H9 (cell line): ENCODE results near the gene MYD88. TPM values are rescaled to one million over a fixed set of nuclear protein-coding genes. Genes with fewer than 3 reads are reported as not detected.

ENCODE experiments used
- DNase-seq: peaks from one replicate; pipeline ENCODE4 v3.0.0-alpha.2; 2017
- H2AFZ ChIP-seq: one replicate; pipeline ENCODE4 v1.6.1; 2013; ENCODE audit warnings: mild to moderate bottlenecking, low read length, control low read depth, moderate library complexity
- H2AK5ac ChIP-seq: 2 replicates; pipeline ENCODE4 v1.6.1; 2013; ENCODE audit warnings: low read length, control low read depth, mixed read lengths; ENCODE audit not compliant: insufficient read length
- H2BK120ac ChIP-seq: one replicate; pipeline ENCODE4 v1.6.1; 2013; ENCODE audit warnings: low read depth, mild to moderate bottlenecking, low read length, control low read depth, inconsistent platforms; ENCODE audit not compliant: poor library complexity, severe bottlenecking
- H2BK12ac ChIP-seq: 2 replicates; pipeline ENCODE4 v1.6.1; 2013; ENCODE audit warnings: low read length, control low read depth, mixed read lengths, low read depth; ENCODE audit not compliant: insufficient read length
- H2BK15ac ChIP-seq: 2 replicates; pipeline ENCODE4 v1.6.1; 2013; ENCODE audit warnings: low read depth, low read length, control low read depth
- H2BK20ac ChIP-seq: one replicate; pipeline ENCODE4 v1.6.1; 2013; ENCODE audit warnings: low read depth, mild to moderate bottlenecking, low read length, control low read depth, inconsistent platforms; ENCODE audit not compliant: poor library complexity, severe bottlenecking
- H2BK5ac ChIP-seq: 2 replicates; pipeline ENCODE4 v1.6.1; 2013; ENCODE audit warnings: low read length, control low read depth, mixed read lengths; ENCODE audit not compliant: insufficient read length
- H3K14ac ChIP-seq: 2 replicates; pipeline ENCODE4 v1.6.1; 2013; ENCODE audit warnings: low read length, control low read depth; ENCODE audit not compliant: insufficient read depth
- H3K18ac ChIP-seq: 2 replicates; pipeline ENCODE4 v1.6.1; 2013; ENCODE audit warnings: low read depth, mild to moderate bottlenecking, mixed read lengths, low read length, control low read depth; ENCODE audit not compliant: insufficient read length
- H3K23ac ChIP-seq: 2 replicates; pipeline ENCODE4 v1.6.1; 2013; ENCODE audit warnings: low read length, control low read depth, mixed read lengths, low read depth; ENCODE audit not compliant: insufficient read length
- H3K23me2 ChIP-seq: 2 replicates; pipeline ENCODE4 v1.6.1; 2013; ENCODE audit warnings: low read depth, mild to moderate bottlenecking, mixed read lengths, low read length, control low read depth; ENCODE audit not compliant: insufficient read length, poor library complexity, severe bottlenecking
- H3K27ac ChIP-seq: 2 replicates; pipeline ENCODE4 v1.5.1; 2013; ENCODE audit warnings: low read length, control low read depth, mixed read lengths, low read depth; ENCODE audit not compliant: insufficient read length
- H3K27me3 ChIP-seq: 2 replicates; pipeline ENCODE4 v1.6.1; 2013; ENCODE audit warnings: low read length, control low read depth, inconsistent platforms; ENCODE audit not compliant: insufficient read depth
- H3K4ac ChIP-seq: 2 replicates; pipeline ENCODE4 v1.6.1; 2013; ENCODE audit warnings: low read depth, mild to moderate bottlenecking, control low read depth, inconsistent platforms, low read length, moderate library complexity
- H3K4me1 ChIP-seq: 2 replicates; pipeline ENCODE4 v1.6.1; 2013; ENCODE audit warnings: low read length, control low read depth, inconsistent platforms; ENCODE audit not compliant: insufficient read depth
- H3K4me2 ChIP-seq: 2 replicates; pipeline ENCODE4 v1.6.1; 2013; ENCODE audit warnings: low read length, control low read depth, mixed read lengths; ENCODE audit not compliant: insufficient read length, insufficient read depth
- H3K56ac ChIP-seq: 2 replicates; pipeline ENCODE4 v1.6.1; 2013; ENCODE audit warnings: low read depth, mild to moderate bottlenecking, mixed read lengths, low read length, control low read depth; ENCODE audit not compliant: insufficient read length
- H3K79me1 ChIP-seq: 2 replicates; pipeline ENCODE4 v1.6.1; 2013; ENCODE audit warnings: low read depth, mild to moderate bottlenecking, moderate library complexity, low read length, control low read depth, inconsistent platforms; ENCODE audit not compliant: insufficient read depth, poor library complexity, severe bottlenecking
- H3K79me2 ChIP-seq: 2 replicates; pipeline ENCODE4 v1.6.1; 2013; ENCODE audit warnings: low read length, control low read depth, inconsistent platforms; ENCODE audit not compliant: insufficient read depth
- H3K9ac ChIP-seq: 2 replicates; pipeline ENCODE4 v1.6.1; 2013; ENCODE audit warnings: low read length, control low read depth, mixed read lengths; ENCODE audit not compliant: insufficient read length; ENCODE audit errors: extremely low read depth
- H3K9me3 ChIP-seq: one replicate; pipeline ENCODE4 v1.6.1; 2013; ENCODE audit warnings: low read depth, low read length, inconsistent platforms; ENCODE audit not compliant: control insufficient read depth
- H3T11ph ChIP-seq: one replicate; pipeline ENCODE4 v1.6.1; 2013; ENCODE audit warnings: mild to moderate bottlenecking, low read length, control low read depth, inconsistent platforms
- H4K20me1 ChIP-seq: one replicate; pipeline ENCODE4 v1.6.1; 2013; ENCODE audit not compliant: control insufficient read depth, insufficient read length, insufficient read depth
- H4K5ac ChIP-seq: 2 replicates; pipeline ENCODE4 v1.6.1; 2013; ENCODE audit warnings: low read depth, mild to moderate bottlenecking, mixed read lengths, low read length, control low read depth; ENCODE audit not compliant: insufficient read length
- H4K8ac ChIP-seq: replicated peaks from 2 replicates; pipeline ENCODE4 v1.6.1; 2013; ENCODE audit warnings: low read length, control low read depth, mixed read lengths, low read depth; ENCODE audit not compliant: insufficient read length
- H4K91ac ChIP-seq: 2 replicates; pipeline ENCODE4 v1.6.1; 2013; ENCODE audit warnings: low read depth, mild to moderate bottlenecking, moderate library complexity, mixed read lengths, low read length, control low read depth; ENCODE audit not compliant: insufficient read length
- H3K27ac Mint-ChIP-seq, 3 experiments: 2 replicates in 2 of 3; 3 replicates in 1 of 3; pipeline ENCODE4 v1.8.0; 2020 to 2021; ENCODE audit warnings: mixed read lengths in 3 of 3, mild to moderate bottlenecking in 1 of 3, moderate library complexity in 1 of 3
- H3K27me3 Mint-ChIP-seq: 2 replicates; pipeline ENCODE4 v1.8.0; 2021; ENCODE audit warnings: low read depth, mild to moderate bottlenecking, moderate library complexity, mixed read lengths
- H3K36me3 Mint-ChIP-seq, 3 experiments: 2 replicates in 2 of 3; 3 replicates in 1 of 3; pipeline ENCODE4 v1.8.0; 2020 to 2021; ENCODE audit warnings: low read depth in 3 of 3, mixed read lengths in 3 of 3; ENCODE audit not compliant: insufficient read depth in 1 of 3
- H3K4me1 Mint-ChIP-seq, 2 experiments: 2 replicates each; pipeline ENCODE4 v1.8.0; 2020; ENCODE audit warnings: mixed read lengths in 2 of 2
- H3K4me3 Mint-ChIP-seq, 2 experiments: 2 replicates in 1 of 2; 3 replicates in 1 of 2; pipeline ENCODE4 v1.8.0; 2020 to 2021; ENCODE audit warnings: mild to moderate bottlenecking in 2 of 2, mixed read lengths in 2 of 2, moderate library complexity in 1 of 2
- H3K9me3 Mint-ChIP-seq, 2 experiments: 2 replicates in 1 of 2; 3 replicates in 1 of 2; pipeline ENCODE4 v1.8.0; 2020; ENCODE audit warnings: mild to moderate bottlenecking in 2 of 2, mixed read lengths in 2 of 2, moderate library complexity in 1 of 2
- CTCF ChIP-seq: fragments of 200-600 bp; sonication (generic); conservative IDR thresholded peaks from 3 replicates; pipeline ENCODE4 v1.8.0; 2021; ENCODE audit warnings: antibody characterized with exemption, mild to moderate bottlenecking
- WGBS: extraction: QIAGEN DNeasy Blood & Tissue Kit; methylation state at CpG from one replicate; pipeline ENCODE4 v1.1.7; 2013; ENCODE audit warnings: missing lambda C conversion rate, low lambda C conversion rate, mixed read lengths; ENCODE audit not compliant: insufficient read length; ENCODE audit errors: extremely low coverage; 5-methylcytosine and 5-hydroxymethylcytosine counted together
- total RNA-seq: library from RNA; stranded (reverse); gene quantifications from 2 replicates; pipeline ENCODE4 v1.2.1, GENCODE V29; 2021

MYD88 gene
- total RNA-seq, 1 experiment from 2014 or later = 33.4 TPM

DNA sequence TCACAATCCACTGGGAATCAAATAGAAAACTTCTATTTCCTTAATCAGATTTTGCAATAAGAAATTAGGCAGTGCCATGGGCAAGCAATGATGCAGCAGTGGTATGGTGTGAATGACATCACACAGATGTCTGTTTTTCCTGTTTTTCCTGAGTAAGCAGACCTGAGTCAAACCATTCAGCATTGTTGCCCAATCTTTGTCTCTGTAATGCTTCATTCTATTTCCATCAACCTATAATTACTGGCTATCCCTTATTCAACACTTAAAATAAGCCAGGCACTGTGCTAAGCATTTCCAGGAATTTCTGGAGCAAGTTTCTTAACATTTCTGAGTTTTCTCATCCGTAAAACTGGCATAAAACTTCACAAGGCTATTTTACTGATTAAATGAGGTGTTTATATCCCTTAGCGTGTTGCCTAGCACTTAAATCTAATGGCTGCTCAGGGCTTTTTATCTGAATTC is 15.6 kb downstream of the MYD88 start:
- Histone ChIP-seq H2BK12ac (no peak overlapping the region), H3K4ac (no peak overlapping the region), H3T11ph (no peak overlapping the region), H4K8ac (no peak overlapping the region), H3K14ac (no peak overlapping the region), H4K20me1 (no peaks in the 10 kb centered on the region), H3K9ac (no peak overlapping the region), H3K56ac (no peak overlapping the region), H3K79me1 (no peaks in the 10 kb centered on the region), H2AFZ (no peak overlapping the region), H2BK15ac (no peak overlapping the region), H4K5ac (no peak overlapping the region), H2AK5ac (no peak overlapping the region), H3K4me1 (no peaks in the 10 kb centered on the region), H2BK5ac (no peak overlapping the region), H3K27me3 (no peaks in the 10 kb centered on the region), H2BK20ac (no peak overlapping the region), H3K79me2 (no peaks in the 10 kb centered on the region), H3K23ac (no peak overlapping the region), H3K9me3 (no peaks in the 10 kb centered on the region), H3K23me2 (no peaks in the 10 kb centered on the region), H3K18ac (no peak overlapping the region), H3K4me2 (no peak overlapping the region), H2BK120ac (no peak overlapping the region), H3K27ac (no peak overlapping the region), H4K91ac (no peak overlapping the region)
- H3K9me3 Mint-ChIP-seq = no peaks in the 10 kb centered on the region
- DNase-seq = no peak
- peaks cover 0 to 4% of the 10 kb centered on the region in 2 experiments; a peak in 2 of 4 replicates for H3K4me1 Mint-ChIP-seq
- H3K27ac Mint-ChIP-seq = no peak overlapping the region
- no CpG with 5 or more reads among the region's 2 CpGs for WGBS
- no peaks in the 10 kb centered on the region for H3K36me3 Mint-ChIP-seq
- H3K4me3 Mint-ChIP-seq = no peak overlapping the region
- H3K27me3 Mint-ChIP-seq = no peaks in the 10 kb centered on the region; the same call in 1 of the 2 replicates
- no peak for TF ChIP-seq CTCF
